Peyer's patch (tissue), 4 donors: ENCODE data around the gene LMF2.

Experiments
- CTCF ChIP-seq, 6 experiments: fragments of 450-650 bp in 4 of 6; fragments of 200-600 bp in 2 of 6; sonication (generic) in 1 of 6; IDR thresholded peaks; one replicate each; pipeline ENCODE4 v1.5.1; 2017 to 2019; ENCODE audit warnings: antibody characterized with exemption in 6 of 6, mild to moderate bottlenecking in 3 of 6, moderate library complexity in 1 of 6
- POLR2A ChIP-seq, 2 donors: fragments of 450-650 bp; IDR thresholded peaks; one replicate each; pipeline ENCODE4 v1.5.1; 2017; ENCODE audit warnings: antibody characterized with exemption in 2 of 2, mild to moderate bottlenecking in 2 of 2, moderate library complexity in 2 of 2

GRCh38 chr22:50546326-50547262 is 39.1 kb upstream of the LMF2 start:
- TF ChIP-seq CTCF (IDR thresholded peaks at IDR 0.05) (no peak), POLR2A (IDR thresholded peaks at IDR 0.05) (no peak)
